HG03175 (cell line): ENCODE measurements around the gene SYP.

Experiments used
- ATAC-seq: cut with Tn5 transposase; IDR thresholded peaks from one replicate; pipeline ENCODE4 v1.9.1; 2021; ENCODE audit warnings: mild to moderate bottlenecking, moderate library complexity; ENCODE audit not compliant: unreplicated experiment

The SYP gene

DNA sequence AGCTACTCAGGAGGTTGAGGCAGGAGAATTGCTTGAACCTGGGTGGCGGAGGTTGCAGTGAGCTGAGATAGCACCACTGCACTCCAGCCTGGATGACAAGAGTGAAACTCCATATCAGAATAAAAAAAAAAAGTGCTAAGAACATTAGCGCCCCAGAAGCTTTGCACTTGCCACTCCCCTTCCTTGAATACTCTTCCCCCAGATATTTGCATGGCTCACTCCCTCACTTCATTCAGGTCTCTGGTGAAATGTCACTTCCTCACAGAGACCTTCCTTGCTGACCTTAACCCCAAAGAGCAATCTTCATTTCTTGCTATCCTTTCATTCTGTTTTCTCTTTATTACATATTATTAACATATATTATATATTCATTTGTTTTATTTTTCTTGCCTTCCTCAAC, 21.9 kb upstream of the SYP start:
- no peak for ATAC-seq

- no peak for ATAC-seq
These were observed 20.1 kb upstream of the SYP start for GRCh38 chrX:49220100-49220499.

GRCh38 chrX:49214996-49215526, 15.1 kb upstream of the SYP start:
- ATAC-seq, result no peak

GRCh38 chrX:49214416-49214815, 14.4 kb upstream of the SYP start:
- ATAC-seq, result no peak

- no peak for ATAC-seq
These were observed 12.9 kb upstream of the SYP start for GRCh38 chrX:49212861-49213260.

GRCh38 chrX:49212209-49212608, 12.2 kb upstream of the SYP start:
- ATAC-seq, result no peak

GRCh38 chrX:49211074-49211473, 11.1 kb upstream of the SYP start:
- no peak for ATAC-seq

- no peak for ATAC-seq
These were observed 10.4 kb upstream of the SYP start for GRCh38 chrX:49210406-49210805.

- no peak for ATAC-seq
These were observed 9.7 kb upstream of the SYP start for GRCh38 chrX:49209434-49210251.

GRCh38 chrX:49208399-49208798, 8.4 kb upstream of the SYP start:
- no peak for ATAC-seq

DNA sequence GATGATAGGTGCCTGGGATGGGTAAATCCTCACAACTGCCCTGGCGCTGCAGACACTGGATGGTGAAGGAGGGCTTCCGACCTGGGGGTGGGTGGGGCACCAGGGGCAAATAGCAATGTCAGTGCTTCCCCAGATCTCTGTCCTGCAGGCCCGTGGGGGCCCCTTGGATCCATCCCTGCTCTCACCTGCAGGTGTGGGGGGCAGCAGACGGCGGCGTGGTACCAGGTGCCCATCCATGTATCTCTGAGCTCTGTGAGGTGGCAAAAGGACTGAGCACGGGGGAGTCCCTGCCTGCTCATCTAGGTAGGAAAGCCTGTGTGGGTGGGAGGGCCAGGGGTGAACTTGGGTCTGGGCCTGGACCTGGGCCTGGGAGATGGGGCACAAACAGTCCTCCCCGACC, 6.5 kb upstream of the SYP start:
- no peak for ATAC-seq

DNA sequence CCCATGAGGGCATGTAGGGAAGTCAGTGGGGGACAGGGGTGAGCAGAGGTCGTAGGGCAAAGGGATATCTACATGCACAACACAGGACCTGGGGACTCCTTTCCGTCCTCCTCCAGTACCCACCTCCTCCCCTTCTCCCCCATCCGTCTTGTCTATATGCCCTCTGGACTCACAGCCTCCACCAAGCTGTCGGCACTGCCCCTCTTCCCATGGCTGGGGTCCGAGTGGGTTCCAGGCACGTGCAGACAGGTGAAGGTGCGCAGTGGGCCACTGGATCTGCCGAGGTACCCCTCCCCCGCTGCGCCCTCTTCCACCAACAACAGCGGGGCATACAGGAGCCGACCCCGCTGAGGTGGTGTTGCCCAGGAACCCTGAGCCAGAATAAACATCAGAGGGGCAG, 5.5 kb upstream of the SYP start:
- ATAC-seq, result no peak

- ATAC-seq, result no peak
These were observed 4.7 kb upstream of the SYP start for GRCh38 chrX:49204709-49205108.

DNA sequence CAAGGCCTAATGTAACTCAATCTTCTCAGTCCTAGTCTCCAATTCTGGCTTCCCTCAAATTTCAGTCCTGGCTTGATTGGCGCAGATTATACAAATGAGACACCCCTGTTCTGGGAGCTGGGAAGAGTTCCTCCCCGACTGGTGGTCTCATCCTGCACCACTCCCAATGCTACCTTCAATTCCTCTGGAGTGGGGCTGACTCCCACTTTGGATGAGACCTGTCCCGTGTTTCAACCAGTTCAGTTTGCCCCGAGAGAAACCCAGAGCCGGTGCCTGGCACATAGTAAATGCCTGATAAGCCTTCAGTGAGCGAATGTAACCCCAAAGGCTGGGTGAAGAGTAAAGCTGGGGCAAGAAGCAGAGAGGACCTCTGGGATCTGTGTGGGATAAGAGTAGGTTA, 4.0 kb upstream of the SYP start:
- no peak for ATAC-seq

DNA sequence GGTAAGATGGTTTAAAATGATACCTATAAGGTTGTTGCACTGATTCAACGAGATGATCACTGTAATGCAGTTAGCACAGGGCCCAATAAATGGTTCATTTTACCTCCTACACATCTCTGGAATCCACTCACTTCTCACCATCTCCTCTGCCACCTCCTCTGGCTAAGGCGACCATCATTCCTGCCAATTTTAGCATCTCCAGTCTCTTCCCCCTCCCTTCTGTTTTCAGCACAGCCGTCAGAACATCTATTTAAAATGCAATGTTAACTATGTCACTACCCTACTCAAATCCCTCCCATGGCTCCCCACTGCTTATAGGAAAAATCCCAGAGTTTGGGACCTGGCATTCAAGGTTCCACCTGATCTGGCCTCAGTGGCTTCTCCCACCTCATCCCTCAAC, 3.5 kb upstream of the SYP start:
- no peak for ATAC-seq

DNA sequence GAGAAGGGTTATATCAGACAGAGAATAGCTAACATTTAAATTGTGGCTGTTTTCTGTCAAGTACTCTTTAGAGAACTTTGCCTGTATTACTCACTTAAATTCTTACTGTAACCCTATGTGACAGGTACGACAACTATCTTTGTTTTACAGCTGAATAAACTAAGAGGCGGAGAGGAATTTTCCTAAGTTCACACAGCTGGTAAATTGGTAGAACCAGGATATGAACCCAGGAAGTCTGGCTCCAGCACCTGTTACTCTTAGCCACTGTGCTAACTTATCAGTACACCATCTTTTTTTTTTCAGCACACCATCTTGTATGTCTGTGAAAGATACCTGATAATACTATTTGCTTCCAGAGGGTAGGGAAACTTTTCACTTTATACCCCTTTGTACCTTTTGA, 2.0 kb upstream of the SYP start:
- ATAC-seq, result no peak

GRCh38 chrX:49199315-49199595, 738 bp downstream of the SYP start:
- no peak for ATAC-seq

DNA sequence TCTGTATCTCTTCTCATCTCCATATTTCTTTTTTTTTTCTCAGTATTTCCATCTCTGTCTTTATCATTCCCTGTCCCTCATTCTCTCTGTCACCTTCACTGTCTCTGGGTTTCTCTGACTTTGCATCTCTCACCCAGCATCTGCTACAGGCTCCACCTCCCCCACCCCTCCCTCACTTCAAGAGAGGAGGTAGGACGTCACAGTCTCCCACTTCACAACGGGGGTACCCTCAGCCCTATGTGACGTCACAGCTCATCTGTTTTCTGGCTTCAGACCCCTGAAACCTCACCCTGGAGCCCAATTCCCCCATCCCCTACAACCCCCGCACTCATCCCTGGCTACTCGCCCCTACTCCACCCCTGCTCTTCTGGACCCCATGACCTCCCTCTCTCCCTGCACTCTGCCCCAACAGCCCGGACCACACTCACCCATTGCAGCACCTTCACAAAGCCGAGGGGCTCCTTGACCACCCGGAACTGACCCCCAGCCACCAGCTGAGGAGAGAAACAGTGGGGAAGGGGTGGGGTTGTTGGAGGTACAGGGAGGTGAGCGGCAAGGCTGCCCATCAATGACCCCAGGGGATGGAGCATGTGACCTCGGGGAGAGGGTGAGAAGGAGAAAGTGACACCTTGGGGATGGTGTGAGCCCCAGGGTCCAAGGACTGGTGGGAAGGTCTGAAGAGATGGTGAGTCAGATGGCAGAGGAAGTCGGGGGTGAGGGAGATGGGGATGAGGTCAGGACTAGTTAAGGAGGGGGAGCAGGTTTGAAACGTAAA, 1.3 kb downstream of the SYP start:
- ATAC-seq, result no peak

- no peak for ATAC-seq
These were observed 2.4 kb downstream of the SYP start for GRCh38 chrX:49197543-49198087.

GRCh38 chrX:49193542-49193964, 6.4 kb downstream of the SYP start:
- ATAC-seq, result no peak

GRCh38 chrX:49192722-49193328, 7.2 kb downstream of the SYP start:
- ATAC-seq, result no peak

- ATAC-seq, result peak; percentile 9
These were observed 8.4 kb downstream of the SYP start for GRCh38 chrX:49191574-49192011.
